ENCODE measurements around the gene MMD. TPM values are rescaled to one million over a fixed set of nuclear protein-coding genes. Genes with fewer than 3 reads are reported as not detected.
"Not testable (repeated sequence)": the region's sequence is repeated elsewhere in the genome, so short reads cannot be mapped to it uniquely, and the experiment has no call there.

MMD gene
- total RNA-seq, 1 donor from 2014 or later = 16.0 TPM

GRCh38 chr17:55430541-55431288 is 9.1 kb upstream of the MMD start:
- Histone ChIP-seq H3K4me3 (no peak overlapping the region), H3K27ac (no peak overlapping the region), H3K4me1 (peaks cover 20% of the 10 kb centered on the region), H3K36me3 (no peaks in the 10 kb centered on the region), H3K9me3 (no peaks in the 10 kb centered on the region), H3K27me3 (no peaks in the 10 kb centered on the region)
- intact Hi-C loops (cut with DNase I) = no loop called here
- TF ChIP-seq CTCF (IDR thresholded peaks at IDR 0.05) = no peak
- ATAC-seq (no peak), DNase-seq (no peak)

- H3K27me3 ChIP-seq = no peaks in the 10 kb centered on the region
- DNase-seq = no peak
- no peak overlapping the region for H3K4me3 ChIP-seq
- no peaks in the 10 kb centered on the region for H3K36me3 ChIP-seq
- no peak overlapping the region for H3K27ac ChIP-seq
- TF ChIP-seq CTCF (IDR thresholded peaks at IDR 0.05) = no peak
- no peak for ATAC-seq
- no peaks in the 10 kb centered on the region for H3K9me3 ChIP-seq
- intact Hi-C loops (cut with DNase I) = no loop called here
- peaks cover 3% of the 10 kb centered on the region for H3K4me1 ChIP-seq
Measured at GRCh38 chr17:55427587-55427882, 5.9 kb upstream of the MMD start.

GRCh38 chr17:55426851-55427586 is 5.4 kb upstream of the MMD start:
- peaks cover 4% of the 10 kb centered on the region for H3K4me1 ChIP-seq
- TF ChIP-seq CTCF (IDR thresholded peaks at IDR 0.05) = no peak
- DNase-seq (no peak), ATAC-seq (no peak)
- H3K4me3 ChIP-seq = no peak overlapping the region
- H3K27me3 ChIP-seq = no peaks in the 10 kb centered on the region
- intact Hi-C loops (cut with DNase I) = no loop called here
- no peak overlapping the region for H3K27ac ChIP-seq
- H3K9me3 ChIP-seq = no peaks in the 10 kb centered on the region
- H3K36me3 ChIP-seq = no peaks in the 10 kb centered on the region

GRCh38 chr17:55424893-55425540 is 3.4 kb upstream of the MMD start:
- intact Hi-C loops (cut with DNase I) = no loop called here
- no peak for TF ChIP-seq CTCF (IDR thresholded peaks at IDR 0.05)
- no peaks in the 10 kb centered on the region for H3K9me3 ChIP-seq
- H3K4me1 ChIP-seq = peaks cover 9% of the 10 kb centered on the region
- no peaks in the 10 kb centered on the region for H3K27me3 ChIP-seq
- H3K36me3 ChIP-seq = no peaks in the 10 kb centered on the region
- DNase-seq (no peak), ATAC-seq (no peak)
- H3K27ac ChIP-seq = no peak overlapping the region
- no peak overlapping the region for H3K4me3 ChIP-seq

GRCh38 chr17:55423535-55423934 is 1.9 kb upstream of the MMD start:
- no peak for TF ChIP-seq CTCF (IDR thresholded peaks at IDR 0.05)
- no peaks in the 10 kb centered on the region for H3K27me3 ChIP-seq
- intact Hi-C loops (cut with DNase I) = no loop called here
- no peaks in the 10 kb centered on the region for H3K9me3 ChIP-seq
- no peak overlapping the region for H3K27ac ChIP-seq
- no peak for ATAC-seq
- H3K36me3 ChIP-seq = no peaks in the 10 kb centered on the region
- no peak overlapping the region for H3K4me3 ChIP-seq
- H3K4me1 ChIP-seq = peaks cover 16% of the 10 kb centered on the region
- DNase-seq = no peak

- peaks cover 16% of the 10 kb centered on the region for H3K4me1 ChIP-seq
- intact Hi-C loops (cut with DNase I); ATAC-seq; H3K9me3 ChIP-seq; H3K36me3 ChIP-seq; H3K4me3 ChIP-seq; H3K27ac ChIP-seq; H3K27me3 ChIP-seq; DNase-seq: not testable (repeated sequence)
Measured at GRCh38 chr17:55422828-55423164, 1.2 kb upstream of the MMD start.

Data from upper lobe of right lung (tissue), 1 donor.